Mesodermal cell (in vitro differentiated cells): ENCODE results near the gene SFRP4.
A peak's percentile ranks its signal among the peaks of the same experiment; 100 is the strongest.

ENCODE experiments used
- H3K27ac ChIP-seq: 2 replicates; pipeline ENCODE4 v1.7.0; 2013; ENCODE audit warnings: mild to moderate bottlenecking, low read depth, low read length, moderate library complexity; ENCODE audit not compliant: severe bottlenecking
- H3K36me3 ChIP-seq: 2 replicates; pipeline ENCODE4 v1.7.1; 2013; ENCODE audit warnings: mild to moderate bottlenecking, low read length, moderate library complexity; ENCODE audit not compliant: control insufficient read depth, insufficient read depth
- H3K4me1 ChIP-seq: one replicate; pipeline ENCODE4 v1.7.1; 2013; ENCODE audit warnings: mild to moderate bottlenecking, low read length; ENCODE audit not compliant: insufficient read depth, control insufficient read depth, poor library complexity, severe bottlenecking
- H3K4me3 ChIP-seq: 2 replicates; pipeline ENCODE4 v1.7.0; 2013; ENCODE audit warnings: low read length, control low read depth, mild to moderate bottlenecking; ENCODE audit not compliant: insufficient read depth, poor library complexity, severe bottlenecking; ENCODE audit errors: extremely low read depth
- H3K9me3 ChIP-seq: 2 replicates; pipeline ENCODE4 v1.7.1; 2013; ENCODE audit warnings: mild to moderate bottlenecking, low read length, moderate library complexity; ENCODE audit not compliant: control insufficient read depth
- WGBS, 2 experiments: methylation state at CpG; one replicate each; pipeline ENCODE4 v1.1.5; 2013; ENCODE audit warnings: missing lambda C conversion rate in 2 of 2; ENCODE audit not compliant: insufficient coverage in 2 of 2; 5-methylcytosine and 5-hydroxymethylcytosine counted together

The SFRP4 gene

DNA sequence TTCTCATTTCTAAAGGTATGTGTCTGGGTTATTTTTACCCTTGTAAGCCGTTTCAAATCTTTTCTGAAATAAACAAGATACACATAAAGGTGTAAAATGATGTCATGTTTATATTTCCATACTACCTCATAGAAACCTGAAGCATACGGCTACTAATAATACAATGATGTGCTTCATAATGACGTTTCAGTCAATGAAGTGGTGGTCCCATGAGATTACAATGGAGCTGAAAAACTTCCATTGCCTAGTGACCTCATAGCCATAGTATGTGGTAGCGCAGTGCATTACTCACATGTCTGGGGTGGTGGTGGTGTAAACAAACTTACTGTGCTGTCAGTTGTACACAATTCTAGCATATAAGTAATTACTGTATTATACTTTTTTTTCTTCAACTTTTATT is 28.7 kb upstream of the SFRP4 start:
- H3K9me3 ChIP-seq = no peaks in the 10 kb centered on the region
- no peak overlapping the region for H3K4me3 ChIP-seq
- 83% methylated on average over 1 of the region's 4 CpGs; no CpG with 5 or more reads in 1 of the 2 experiments for WGBS, 2 experiments
- no peak overlapping the region for H3K27ac ChIP-seq
- peaks cover 8% of the 10 kb centered on the region for H3K4me1 ChIP-seq
- no peaks in the 10 kb centered on the region for H3K36me3 ChIP-seq

DNA sequence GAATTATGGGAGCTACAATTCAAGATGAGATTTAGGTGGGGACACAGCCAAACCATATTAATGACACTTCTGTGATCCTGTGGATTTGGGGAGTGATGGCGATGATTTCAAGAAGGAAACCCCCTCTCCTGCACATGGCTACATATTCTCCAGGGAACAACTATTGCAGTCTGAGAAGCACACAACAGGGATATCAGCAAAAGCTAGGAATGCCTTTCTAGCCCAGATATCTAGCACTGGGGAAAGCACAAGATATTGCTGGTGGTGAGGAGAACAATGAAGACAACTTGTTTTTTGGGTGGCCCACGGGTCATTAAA is 28.1 kb upstream of the SFRP4 start:
- Histone ChIP-seq H3K4me3 (no peak overlapping the region), H3K9me3 (no peaks in the 10 kb centered on the region), H3K36me3 (no peaks in the 10 kb centered on the region), H3K27ac (no peak overlapping the region), H3K4me1 (peaks cover 8% of the 10 kb centered on the region)
- WGBS, 2 experiments = 80% methylated on average over 1 of the region's 2 CpGs; no CpG with 5 or more reads in 1 of the 2 experiments

DNA sequence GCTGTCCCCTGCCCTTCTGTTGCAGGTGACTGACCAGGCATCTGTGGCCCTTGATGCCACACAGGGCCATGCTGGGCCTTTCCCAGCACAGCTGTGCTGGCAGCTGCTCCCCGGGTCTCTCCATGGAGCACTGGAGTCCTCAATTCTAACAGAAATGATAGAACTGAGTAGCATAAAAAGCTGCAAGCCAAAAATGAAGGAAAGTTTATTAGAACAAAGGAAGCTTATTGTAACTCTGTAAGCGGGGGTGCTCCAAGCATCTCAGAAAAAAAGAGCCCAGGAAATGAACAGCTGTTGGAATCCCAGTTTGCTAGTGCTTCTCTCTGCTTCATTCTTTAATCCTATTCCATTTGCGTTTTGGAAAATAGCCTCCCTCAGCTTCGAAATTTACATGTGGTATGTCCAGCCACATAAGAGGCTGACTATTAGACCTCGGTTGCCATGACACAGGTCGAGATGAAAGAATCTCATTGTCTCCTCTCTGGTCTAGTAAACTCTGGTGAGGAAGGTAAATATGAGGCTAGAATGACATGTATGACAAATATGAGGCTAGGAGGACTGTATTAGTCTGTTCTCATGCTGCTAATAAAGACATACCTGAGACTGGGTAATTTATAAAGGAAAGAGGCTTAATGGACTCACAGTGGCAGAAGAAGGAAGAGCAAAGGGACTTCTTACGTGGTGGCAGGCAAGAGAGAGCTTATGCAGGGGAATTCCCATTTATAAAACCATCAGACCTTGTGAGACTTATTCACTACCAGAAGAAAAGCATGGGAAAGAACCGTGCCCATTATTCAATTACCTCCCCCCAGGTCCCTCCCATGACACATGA is 27.5 kb upstream of the SFRP4 start:
- Histone ChIP-seq H3K36me3 (no peaks in the 10 kb centered on the region), H3K9me3 (no peaks in the 10 kb centered on the region), H3K27ac (peak overlapping the region; percentile 5), H3K4me1 (peaks cover 8% of the 10 kb centered on the region), H3K4me3 (no peak overlapping the region)
- WGBS, 2 experiments = 95 to 100% methylated on average over 6 of the region's 8 CpGs

DNA sequence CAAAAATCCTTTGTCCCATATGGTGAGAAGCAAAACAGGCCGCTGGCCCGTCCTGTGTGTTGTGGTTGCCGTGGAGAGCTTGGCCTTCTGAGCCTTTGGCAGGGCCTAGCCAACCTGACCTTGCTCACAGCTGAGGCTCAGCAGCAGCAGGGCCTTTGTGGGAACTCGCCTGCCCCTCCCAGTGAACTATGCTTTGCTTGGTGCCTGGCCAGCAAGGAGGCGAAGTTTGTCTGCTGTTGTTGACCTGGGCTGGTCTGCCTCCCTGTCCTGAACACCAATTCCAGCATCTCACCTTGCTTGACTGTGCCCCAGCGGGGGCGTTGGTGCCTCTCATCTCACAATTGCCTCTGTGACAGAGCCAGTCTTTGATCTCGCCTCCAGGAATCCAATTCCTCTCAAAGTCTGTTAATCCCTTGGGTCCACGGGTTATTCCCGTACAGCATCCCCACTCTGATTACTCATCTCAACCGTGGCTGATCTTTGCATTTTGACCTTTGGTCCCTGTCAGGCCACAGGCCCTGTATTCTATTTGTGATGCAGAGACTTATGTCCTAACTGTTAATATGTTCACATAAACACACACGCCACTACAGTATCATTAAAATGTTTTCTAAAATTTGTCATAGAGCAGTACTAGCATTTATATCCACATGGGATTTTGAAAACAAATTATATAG is 26.5 kb upstream of the SFRP4 start:
- H3K9me3 ChIP-seq = no peaks in the 10 kb centered on the region
- no peaks in the 10 kb centered on the region for H3K36me3 ChIP-seq
- H3K27ac ChIP-seq = peak overlapping the region; percentile 57
- no peak overlapping the region for H3K4me3 ChIP-seq
- WGBS, 2 experiments = 74 to 82% methylated on average over 9 to 10 of the region's 12 CpGs
- peaks cover 8% of the 10 kb centered on the region for H3K4me1 ChIP-seq

DNA sequence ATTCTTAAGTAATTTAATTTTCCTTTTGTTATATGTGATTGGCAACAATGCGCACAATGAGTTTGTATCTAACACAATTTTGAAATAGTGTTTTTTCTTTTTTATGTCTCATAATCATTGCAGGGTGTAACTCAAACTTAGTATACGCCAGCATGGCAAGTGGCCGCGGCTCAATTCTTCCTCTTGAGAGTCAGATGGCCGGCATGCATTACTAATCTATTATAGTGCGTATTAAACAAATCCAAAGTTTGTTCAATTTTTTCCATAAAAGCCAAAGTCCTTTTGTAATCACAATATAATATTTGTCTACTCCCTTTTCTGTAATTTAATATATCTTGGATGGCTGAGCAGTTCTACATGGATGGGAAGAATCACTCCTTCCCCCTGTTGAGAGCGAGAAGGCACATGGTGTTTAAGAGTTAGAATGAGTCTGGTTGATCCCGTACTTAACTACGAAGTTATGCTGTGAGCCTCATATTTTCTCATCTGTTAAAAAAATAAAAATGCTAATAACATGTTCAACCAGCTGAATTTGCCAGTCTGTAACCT is 16.5 kb upstream of the SFRP4 start:
- Histone ChIP-seq H3K4me3 (no peak overlapping the region), H3K9me3 (no peaks in the 10 kb centered on the region), H3K27ac (no peak overlapping the region), H3K4me1 (no peaks in the 10 kb centered on the region), H3K36me3 (no peaks in the 10 kb centered on the region)
- 100% methylated on average over 4 of the region's 9 CpGs; no CpG with 5 or more reads in 1 of the 2 experiments for WGBS, 2 experiments

DNA sequence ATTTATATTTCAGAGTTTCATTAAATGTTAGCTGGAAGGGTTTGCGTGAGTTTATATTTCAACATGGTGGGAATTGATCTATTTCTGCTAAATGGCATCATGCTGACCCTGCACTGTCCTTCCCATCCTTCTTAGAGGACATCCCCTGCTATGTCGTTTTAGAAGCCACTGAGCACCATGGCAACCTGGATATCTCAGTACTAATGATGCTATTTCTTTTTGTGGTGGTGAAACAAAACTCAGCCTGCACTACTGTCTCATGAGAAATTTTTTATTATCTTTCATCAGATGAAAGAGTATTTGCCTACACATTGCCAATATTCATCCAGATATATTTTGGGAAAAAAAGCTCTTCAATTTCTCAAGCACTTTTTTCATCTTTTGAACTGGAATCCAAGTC is 15.9 kb upstream of the SFRP4 start:
- no peaks in the 10 kb centered on the region for H3K9me3 ChIP-seq
- H3K4me3 ChIP-seq = no peak overlapping the region
- H3K36me3 ChIP-seq = no peaks in the 10 kb centered on the region
- WGBS, 2 experiments = 100% methylated on average over 1 of the region's 2 CpGs; no CpG with 5 or more reads in 1 of the 2 experiments
- H3K27ac ChIP-seq = no peak overlapping the region
- H3K4me1 ChIP-seq = no peaks in the 10 kb centered on the region

DNA sequence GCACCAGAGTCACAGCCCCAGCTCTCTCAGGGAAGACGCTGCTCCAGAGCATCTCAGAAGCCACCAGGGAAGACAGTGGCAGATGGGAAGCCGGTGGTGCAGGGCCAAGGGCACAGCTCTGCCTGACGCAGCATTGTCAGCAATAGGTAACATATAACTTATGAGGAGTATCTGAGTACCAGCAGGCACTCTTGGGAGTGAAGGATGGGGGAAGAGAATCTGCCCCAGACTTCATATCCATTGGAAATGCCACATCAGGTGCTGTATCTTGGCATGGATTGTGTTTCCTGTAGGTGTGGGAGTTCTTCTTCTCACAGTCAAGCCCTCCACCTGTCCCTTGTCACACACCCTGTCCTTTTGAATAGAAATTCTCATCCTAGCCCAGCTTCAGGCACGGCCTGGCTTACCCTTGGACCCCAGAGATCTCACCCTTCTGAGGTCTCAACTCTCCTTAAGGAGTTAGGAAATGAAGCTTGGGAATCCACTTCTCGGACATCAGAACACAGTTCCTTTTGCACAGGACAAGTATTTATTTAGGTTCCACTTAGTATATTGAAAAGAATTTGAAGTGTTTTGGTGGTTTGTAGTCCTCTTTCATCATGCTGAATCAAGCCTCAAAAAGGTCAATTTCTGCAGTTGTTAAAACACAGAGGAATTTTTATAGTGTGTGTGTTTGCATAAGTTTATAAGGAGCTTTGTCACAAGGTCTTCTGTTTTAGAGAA is 13.8 kb upstream of the SFRP4 start:
- H3K27ac ChIP-seq = no peak overlapping the region
- no peak overlapping the region for H3K4me3 ChIP-seq
- no peaks in the 10 kb centered on the region for H3K4me1 ChIP-seq
- H3K9me3 ChIP-seq = peaks cover 7% of the 10 kb centered on the region
- H3K36me3 ChIP-seq = no peaks in the 10 kb centered on the region
- WGBS, 2 experiments = 89 to 91% methylated on average over 3 to 4 of the region's 5 CpGs

DNA sequence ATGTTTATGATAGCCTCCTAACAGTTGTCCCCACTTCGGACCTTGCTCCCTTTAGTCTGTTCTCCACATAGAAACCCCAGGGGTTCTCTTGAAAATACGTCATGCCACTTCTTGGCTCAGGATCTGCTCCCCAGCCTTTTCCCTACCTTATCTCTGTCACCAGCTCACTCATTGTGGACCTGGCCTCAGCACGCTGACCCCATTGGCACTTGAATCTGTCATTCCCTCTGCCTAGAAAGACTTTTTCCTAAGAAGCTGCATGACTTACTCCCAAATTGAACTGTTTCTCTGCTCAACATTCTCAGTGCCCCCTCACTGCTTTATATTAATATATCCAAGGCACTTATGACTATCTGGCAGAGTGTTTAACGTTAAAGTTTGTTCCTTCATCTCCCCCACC is 12.3 kb upstream of the SFRP4 start:
- Histone ChIP-seq H3K27ac (no peak overlapping the region), H3K4me1 (no peaks in the 10 kb centered on the region), H3K36me3 (peaks cover under 1% of the 10 kb centered on the region), H3K9me3 (peaks cover 7% of the 10 kb centered on the region), H3K4me3 (no peak overlapping the region)
- WGBS, 2 experiments = 80 to 93% methylated on average over 3 of the region's 4 CpGs

DNA sequence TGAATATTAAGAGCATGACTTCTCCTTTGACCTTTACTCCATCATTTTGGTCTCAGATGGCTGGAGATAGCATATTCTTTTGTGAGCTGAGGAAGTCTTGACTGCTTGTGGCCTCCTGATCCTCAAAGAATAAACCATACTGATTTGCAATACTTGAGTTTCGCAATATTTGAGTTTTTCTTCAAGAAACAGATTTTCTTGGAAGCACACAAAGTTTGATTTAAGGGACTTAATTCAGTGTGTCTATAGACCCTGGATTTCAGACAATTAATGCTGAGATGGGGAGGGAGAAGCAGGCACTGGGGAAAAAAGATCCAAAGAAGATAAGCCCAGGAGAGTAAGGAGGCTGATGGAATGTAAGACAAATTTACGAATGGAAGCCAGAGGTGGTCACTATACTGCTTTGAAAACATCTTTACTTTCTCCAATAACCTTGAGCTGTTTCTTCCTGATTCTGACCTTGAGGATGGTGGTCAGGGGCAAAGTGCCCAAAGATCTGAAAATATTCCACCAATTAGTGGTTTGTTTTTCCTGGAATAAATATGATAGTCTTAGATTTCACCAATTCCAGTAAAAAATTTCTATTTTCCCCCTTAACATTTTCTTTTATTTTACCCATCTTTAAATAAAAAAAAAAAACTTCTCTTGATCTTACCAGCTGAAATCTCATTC is 11.3 kb upstream of the SFRP4 start:
- H3K4me1 ChIP-seq = no peaks in the 10 kb centered on the region
- H3K36me3 ChIP-seq = peaks cover 4% of the 10 kb centered on the region
- no peak overlapping the region for H3K27ac ChIP-seq
- H3K9me3 ChIP-seq = peaks cover 7% of the 10 kb centered on the region
- WGBS, 2 experiments = 100% methylated on average over 1 of the region's 2 CpGs; no CpG with 5 or more reads in 1 of the 2 experiments
- no peak overlapping the region for H3K4me3 ChIP-seq

DNA sequence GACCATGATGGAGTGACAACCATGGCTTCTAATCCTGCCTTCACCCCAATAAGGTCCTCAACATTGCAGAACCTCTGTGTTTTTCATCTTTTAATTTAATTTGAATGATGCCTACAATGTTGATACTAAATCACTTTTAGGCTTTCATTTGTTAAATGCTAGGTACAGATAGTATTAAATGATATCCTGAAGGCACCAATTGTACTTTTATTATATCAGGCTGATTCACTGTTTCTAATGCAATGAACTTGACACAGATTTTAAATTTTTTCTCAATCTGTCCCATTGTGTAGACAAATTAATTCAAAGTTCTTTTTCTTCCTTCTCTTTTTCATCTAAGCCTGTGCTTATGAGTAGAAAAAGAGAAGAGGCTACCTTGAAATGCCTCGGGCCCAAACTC is 9.0 kb upstream of the SFRP4 start:
- H3K4me1 ChIP-seq = no peaks in the 10 kb centered on the region

More for the DNA sequence above, 9.0 kb upstream of the SFRP4 start:
- WGBS, 2 experiments = 100% methylated on average over 1 of the region's 1 CpG; no CpG with 5 or more reads in 1 of the 2 experiments
- Histone ChIP-seq H3K9me3 (peaks cover 7% of the 10 kb centered on the region), H3K27ac (no peak overlapping the region), H3K4me3 (no peak overlapping the region), H3K36me3 (peaks cover 4% of the 10 kb centered on the region)
